ENCODE data around the gene SLC39A11.

Gene SLC39A11

GRCh38 chr17:72754513-72754912 lies 338.0 kb downstream of the SLC39A11 start:
- DNase-seq (ENCODE audit: low read depth, low spot score), result peak; percentile 7
- no peak overlapping the region for H3K4me3 ChIP-seq (ENCODE audit: low read depth, low read length)
- in situ Hi-C loops (cut with HindIII; ENCODE audit: low sequenced_read_pairs), result no loop called here
- TF ChIP-seq CTCF (IDR thresholded peaks at IDR 0.05; ENCODE audit: low read depth, low read length), result no peak

- H3K4me3 ChIP-seq (ENCODE audit: low read depth, low read length), result no peak overlapping the region
- in situ Hi-C loops (cut with HindIII; ENCODE audit: low sequenced_read_pairs), result no loop called here
- no peak for DNase-seq (ENCODE audit: low read depth, low spot score)
- no peak for TF ChIP-seq CTCF (IDR thresholded peaks at IDR 0.05; ENCODE audit: low read depth, low read length)
Observed at GRCh38 chr17:72751746-72752145, 340.7 kb downstream of the SLC39A11 start.

- TF ChIP-seq CTCF (IDR thresholded peaks at IDR 0.05; ENCODE audit: low read depth, low read length), result no peak
- in situ Hi-C loops (cut with HindIII; ENCODE audit: low sequenced_read_pairs), result no loop called here
- no peak for DNase-seq (ENCODE audit: low read depth, low spot score)
- no peak overlapping the region for H3K4me3 ChIP-seq (ENCODE audit: low read depth, low read length)
Observed at GRCh38 chr17:72749119-72749572, 343.3 kb downstream of the SLC39A11 start.

- in situ Hi-C loops (cut with HindIII; ENCODE audit: low sequenced_read_pairs), result no loop called here
- no peak overlapping the region for H3K4me3 ChIP-seq (ENCODE audit: low read depth, low read length)
- no peak for DNase-seq (ENCODE audit: low read depth, low spot score)
- TF ChIP-seq CTCF (IDR thresholded peaks at IDR 0.05; ENCODE audit: low read depth, low read length), result no peak
Observed at GRCh38 chr17:72747501-72747900, 345.0 kb downstream of the SLC39A11 start.

GRCh38 chr17:72745241-72745640 lies 347.2 kb downstream of the SLC39A11 start:
- no peak for TF ChIP-seq CTCF (IDR thresholded peaks at IDR 0.05; ENCODE audit: low read depth, low read length)
- H3K4me3 ChIP-seq (ENCODE audit: low read depth, low read length), result no peak overlapping the region
- DNase-seq (ENCODE audit: low read depth, low spot score), result no peak
- in situ Hi-C loops (cut with HindIII; ENCODE audit: low sequenced_read_pairs), result no loop called here

DNA sequence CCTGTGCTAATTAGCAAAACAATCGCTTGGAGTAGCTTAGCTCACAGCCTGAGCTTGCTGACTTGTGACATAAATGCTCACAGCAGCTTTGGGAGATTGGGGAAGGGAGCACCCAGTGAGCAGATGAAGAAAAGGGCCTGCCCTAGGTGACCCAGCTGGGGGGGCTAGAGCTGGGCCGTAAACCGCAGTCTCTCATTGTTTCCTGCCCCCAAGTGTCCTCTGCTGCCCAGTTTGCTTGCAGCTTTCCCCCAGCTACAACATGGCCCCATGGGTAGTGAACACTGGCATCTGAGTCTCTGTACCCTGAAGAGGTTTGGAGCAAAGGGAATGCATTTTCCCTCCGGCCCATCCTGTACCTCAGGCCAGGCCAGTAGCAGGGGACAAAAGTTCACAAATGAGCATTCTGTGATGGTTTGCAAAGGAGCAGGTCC lies 349.4 kb downstream of the SLC39A11 start:
- TF ChIP-seq CTCF (IDR thresholded peaks at IDR 0.05; ENCODE audit: low read depth, low read length), result no peak
- no peak for DNase-seq (ENCODE audit: low read depth, low spot score)
- in situ Hi-C loops (cut with HindIII; ENCODE audit: low sequenced_read_pairs), result no loop called here
- H3K4me3 ChIP-seq (ENCODE audit: low read depth, low read length), result no peak overlapping the region

Measured in astrocyte of the spinal cord (primary cell).